GM12873 (cell line): ENCODE results near the gene FGF21.
A peak's percentile ranks its signal among the peaks of the same experiment; 100 is the strongest.

Experiments
- CTCF ChIP-seq: IDR thresholded peaks from 2 replicates; pipeline ENCODE4 v1.5.1; 2012; ENCODE audit warnings: low read depth, mild to moderate bottlenecking, moderate library complexity, low read length, control low read depth; ENCODE audit not compliant: insufficient read depth; ENCODE audit errors: missing control alignments

Gene FGF21

GRCh38 chr19:48737360-48737998 lies 17.8 kb upstream of the FGF21 start:
- no peak for TF ChIP-seq CTCF

- peak; percentile 35 for TF ChIP-seq CTCF
These were observed 16.5 kb upstream of the FGF21 start for GRCh38 chr19:48738557-48739403.

- TF ChIP-seq CTCF, result no peak
These were observed 15.7 kb upstream of the FGF21 start for GRCh38 chr19:48739404-48740163.

- TF ChIP-seq CTCF, result no peak
These were observed 15.0 kb upstream of the FGF21 start, which contains the start of gene RASIP1 for GRCh38 chr19:48740164-48740972. Gene RASIP1, minus strand, starts transcription at chr19:48740610. Its CDS starts 328 bp downstream, at chr19:48740282.

- no peak for TF ChIP-seq CTCF
These were observed 14.0 kb upstream of the FGF21 start for GRCh38 chr19:48741129-48741999.

- no peak for TF ChIP-seq CTCF
These were observed 13.2 kb upstream of the FGF21 start for GRCh38 chr19:48742096-48742495.
